PC-3 (cell line): ENCODE measurements around the gene GOLM1. TPM values are rescaled to one million over a fixed set of nuclear protein-coding genes. Genes with fewer than 3 reads are reported as not detected.

Experiments
- ATAC-seq: fragments of 200-7000 bp; cut with Tn5 transposase; 2 replicates; pipeline ENCODE4 v1.9.1; 2020; ENCODE audit warnings: mild to moderate bottlenecking, moderate library complexity
- BruUV-seq: library from RNA; stranded (reverse); fragments of 400-500 nt; replicated peaks from 2 replicates; lab custom pipeline; 2021; lab: Mats Ljungman, UMichigan
- CTCF ChIA-PET: fragments of 300-600 bp; sonication (Branson Sonifier 250); formaldehyde crosslinking; loops from one replicate; lab custom pipeline; 2022; ENCODE audit warnings: antibody characterized with exemption; lab: Charles Lee
- POLR2A ChIA-PET: fragments of 300-600 bp; sonication (Branson Sonifier 250); formaldehyde crosslinking; loops from one replicate; lab custom pipeline; 2022; ENCODE audit warnings: antibody characterized with exemption; ENCODE audit not compliant: unreplicated experiment; lab: Charles Lee
- DNase-seq: peaks from one replicate; pipeline ENCODE4 v3.0.0-alpha.2; 2015
- H2AFZ ChIP-seq: fragments of 300-600 bp; sonication (generic); 2 replicates; pipeline ENCODE4 v1.6.0; 2016; ENCODE audit warnings: antibody characterized with exemption, low read length
- H3F3A ChIP-seq: fragments of 300-600 bp; sonication (generic); one replicate; pipeline ENCODE4 v1.6.0; 2017; ENCODE audit warnings: antibody characterized with exemption, low read length, control low read depth, mild to moderate bottlenecking; ENCODE audit not compliant: unreplicated experiment
- H3K27ac ChIP-seq: fragments of 300-600 bp; sonication (generic); 2 replicates; pipeline ENCODE4 v1.5.1; 2016; ENCODE audit warnings: mild to moderate bottlenecking, low read length
- H3K27me3 ChIP-seq: fragments of 300-600 bp; sonication (generic); 2 replicates; pipeline ENCODE4 v1.6.1; 2016; ENCODE audit warnings: low read length, mixed read lengths
- H3K36me3 ChIP-seq: fragments of 300-600 bp; sonication (generic); 2 replicates; pipeline ENCODE4 v1.6.1; 2016; ENCODE audit warnings: low read depth, mixed run types, low read length, mixed read lengths
- H3K4me1 ChIP-seq: fragments of 300-600 bp; sonication (generic); 2 replicates; pipeline ENCODE4 v1.5.1; 2016; ENCODE audit warnings: low read length; ENCODE audit not compliant: insufficient read depth
- H3K4me2 ChIP-seq: fragments of 300-600 bp; sonication (generic); 2 replicates; pipeline ENCODE4 v1.6.0; 2016; ENCODE audit warnings: low read length
- H3K4me3 ChIP-seq: fragments of 300-600 bp; sonication (generic); 2 replicates; pipeline ENCODE4 v1.5.1; 2016; ENCODE audit warnings: mild to moderate bottlenecking, low read length, mixed read lengths
- H3K79me2 ChIP-seq: fragments of 300-600 bp; sonication (generic); 2 replicates; pipeline ENCODE4 v1.6.1; 2017; ENCODE audit warnings: low read length, mixed read lengths
- H3K9ac ChIP-seq: fragments of 300-600 bp; sonication (generic); 2 replicates; pipeline ENCODE4 v1.6.0; 2016; ENCODE audit warnings: mild to moderate bottlenecking, low read length
- H3K9me2 ChIP-seq: fragments of 300-600 bp; sonication (generic); replicated peaks from 2 replicates; pipeline ENCODE4 v1.6.1; 2016; ENCODE audit warnings: mixed run types, low read length, mixed read lengths
- H3K9me3 ChIP-seq: fragments of 300-600 bp; sonication (generic); 2 replicates; pipeline ENCODE4 v1.6.1; 2016; ENCODE audit warnings: low read length, mixed read lengths
- H4K20me1 ChIP-seq: fragments of 300-600 bp; sonication (generic); 2 replicates; pipeline ENCODE4 v1.6.1; 2016; ENCODE audit warnings: low read length, mixed read lengths
- CTCF ChIP-seq: fragments of 300-600 bp; sonication (generic); conservative IDR thresholded peaks from 2 replicates; pipeline ENCODE4 v1.5.1; 2017; ENCODE audit warnings: antibody characterized with exemption, low read depth, mild to moderate bottlenecking, low read length
- EZH2 ChIP-seq: fragments of 300-600 bp; sonication (generic); IDR thresholded peaks from one replicate; pipeline ENCODE4 v1.6.1; 2017; ENCODE audit warnings: antibody characterized with exemption, mild to moderate bottlenecking, low read length; ENCODE audit not compliant: unreplicated experiment
- EZH2phosphoT487 ChIP-seq: fragments of 300-600 bp; sonication (generic); IDR thresholded peaks from 2 replicates; pipeline ENCODE4 v1.6.1; 2018; ENCODE audit warnings: mild to moderate bottlenecking, antibody characterized with exemption, low read length, borderline replicate concordance
- intact Hi-C: fragments of 100-400 bp; cut with micrococcal nuclease; formaldehyde crosslinking; loops from 2 replicates; pipeline ENCODE4 v1.9.0; 2023
- total RNA-seq: library from RNA; depleted of rRNA; stranded (reverse); fragments of >200 nt; gene quantifications from 2 replicates; pipeline ENCODE4 v1.2.3, GENCODE V29; 2014

Gene GOLM1
- total RNA-seq, 1 experiment from 2014 or later, result 55.8 TPM

- Histone ChIP-seq H3K27me3 (no peaks in the 10 kb centered on the region), H3K4me1 (peaks cover 2% of the 10 kb centered on the region; the same call in 1 of the 2 replicates), H3K9me2 (no peaks in the 10 kb centered on the region), H3K9me3 (no peaks in the 10 kb centered on the region), H3K4me2 (no peak overlapping the region), H3K4me3 (no peak overlapping the region), H4K20me1 (no peaks in the 10 kb centered on the region), H3F3A (no peaks in the 10 kb centered on the region), H3K9ac (no peak overlapping the region), H3K27ac (no peak overlapping the region), H2AFZ (no peak overlapping the region), H3K79me2 (no peaks in the 10 kb centered on the region), H3K36me3 (no peaks in the 10 kb centered on the region)
- DNase-seq (no peak), ATAC-seq (no peak)
- POLR2A ChIA-PET, result interaction anchor here (0.7 kb wide), 1 partner anchor 57 kb away, joined by 5 read pairs; no protein-coding TSS in a partner anchor
- no TSS peak for BruUV-seq
- CTCF ChIA-PET, result no interaction called here
- TF ChIP-seq EZH2phosphoT487 (no peak), CTCF (no peak), EZH2 (no peak)
- intact Hi-C loops, result no loop called here
These were observed 58.0 kb downstream of the GOLM1 start for GRCh38 chr9:86041311-86041741.

GRCh38 chr9:86040861-86041155 is 58.5 kb downstream of the GOLM1 start:
- Histone ChIP-seq H3K9me3 (no peaks in the 10 kb centered on the region), H3K4me1 (no peaks in the 10 kb centered on the region), H3K79me2 (no peaks in the 10 kb centered on the region), H3F3A (no peaks in the 10 kb centered on the region), H3K4me2 (no peak overlapping the region), H4K20me1 (no peaks in the 10 kb centered on the region), H3K27ac (no peak overlapping the region), H3K9me2 (no peaks in the 10 kb centered on the region), H3K4me3 (no peak overlapping the region), H2AFZ (no peak overlapping the region), H3K36me3 (no peaks in the 10 kb centered on the region), H3K27me3 (no peaks in the 10 kb centered on the region), H3K9ac (no peak overlapping the region)
- BruUV-seq, result no TSS peak
- POLR2A ChIA-PET, result no interaction called here
- DNase-seq, result no peak
- CTCF ChIA-PET, result no interaction called here
- intact Hi-C loops, result no loop called here
- TF ChIP-seq CTCF (no peak), EZH2phosphoT487 (no peak), EZH2 (no peak)
- ATAC-seq, result no peak

DNA sequence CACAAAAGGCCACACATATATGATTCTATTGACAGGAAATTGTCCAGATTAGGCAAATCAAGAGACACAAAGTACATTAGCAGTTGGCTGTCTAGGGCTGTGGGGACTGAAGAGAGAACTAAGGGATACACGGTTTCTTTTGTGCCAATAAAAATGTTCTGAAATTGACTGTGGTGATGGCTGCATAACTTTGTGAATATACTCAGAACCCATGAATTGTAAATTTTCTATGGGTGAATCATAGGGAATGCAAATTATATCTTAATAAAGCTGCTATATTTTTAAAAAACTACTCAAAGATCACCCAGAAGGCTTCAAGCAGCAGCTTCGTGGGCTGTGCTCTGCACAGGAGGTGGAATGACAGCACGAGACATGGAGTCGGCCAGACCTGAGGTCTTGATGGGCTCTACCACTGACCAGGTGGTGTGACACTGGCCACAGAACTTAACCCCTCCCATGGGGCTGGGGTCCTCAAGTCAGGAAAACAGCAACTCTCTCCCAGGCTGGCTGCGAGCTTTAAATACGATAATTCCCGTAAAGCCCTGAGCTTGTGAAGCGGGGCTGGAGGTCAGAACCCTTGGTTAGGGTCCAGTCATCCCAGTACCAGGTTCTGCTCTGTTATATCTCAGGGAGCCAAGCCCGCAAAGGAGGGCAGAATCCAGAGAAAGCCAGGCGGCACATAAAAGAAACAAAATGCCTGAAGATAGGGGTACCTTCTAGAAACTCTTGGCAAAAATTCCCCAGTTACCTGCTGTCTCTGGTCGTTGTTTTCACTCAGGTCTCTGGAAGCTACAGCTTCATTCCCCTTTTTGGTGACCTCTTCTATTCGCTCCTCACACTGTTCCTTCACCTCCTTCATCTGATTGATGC is 59.1 kb downstream of the GOLM1 start:
- CTCF ChIA-PET, result no interaction called here
- no peak for TF ChIP-seq EZH2phosphoT487
- no peak for TF ChIP-seq EZH2
- TF ChIP-seq CTCF, result no peak
- no peaks in the 10 kb centered on the region for H3F3A ChIP-seq
- H4K20me1 ChIP-seq, result no peaks in the 10 kb centered on the region
- H3K9me3 ChIP-seq, result no peaks in the 10 kb centered on the region
- no peaks in the 10 kb centered on the region for H3K36me3 ChIP-seq
- ATAC-seq (no peak), DNase-seq (no peak)
- no peaks in the 10 kb centered on the region for H3K9me2 ChIP-seq
- no peaks in the 10 kb centered on the region for H3K4me1 ChIP-seq
- intact Hi-C loops, result no loop called here
- no peak overlapping the region for H3K27ac ChIP-seq
- no peak overlapping the region for H3K4me2 ChIP-seq
- BruUV-seq, result no TSS peak
- H3K27me3 ChIP-seq, result no peaks in the 10 kb centered on the region
- no peaks in the 10 kb centered on the region for H3K79me2 ChIP-seq
- POLR2A ChIA-PET, result no interaction called here
- H3K4me3 ChIP-seq, result no peak overlapping the region
- H2AFZ ChIP-seq, result no peak overlapping the region
- H3K9ac ChIP-seq, result no peak overlapping the region
